HUDEP-2 (cell line): Measurements from ENCODE around the gene NKIRAS1.
"Not testable (repeated sequence)": the region's sequence is repeated elsewhere in the genome, so short reads cannot be mapped to it uniquely, and the experiment has no call there.

Experiments
- DNase-seq, 76 experiments: peaks; one replicate each; lab custom pipeline; 2025; ENCODE audit not compliant: unreplicated experiment in 76 of 76; lab: John Stamatoyannopoulos, UW

NKIRAS1 gene

GRCh38 chr3:23941440-23941839 lies 24.6 kb upstream of the NKIRAS1 start:
- DNase-seq = no peak

GRCh38 chr3:23940775-23941174 lies 24.0 kb upstream of the NKIRAS1 start:
- DNase-seq = no peak

GRCh38 chr3:23938688-23939087 lies 21.9 kb upstream of the NKIRAS1 start:
- peak in 4 of 76 experiments; percentile 9 to 28 (median 15) for DNase-seq

- DNase-seq = no peak
Measured at GRCh38 chr3:23937296-23937695, 20.5 kb upstream of the NKIRAS1 start.

- no peak for DNase-seq
Measured at GRCh38 chr3:23934253-23934652, 17.5 kb upstream of the NKIRAS1 start.

- DNase-seq = no peak
Measured at GRCh38 chr3:23932571-23932970, 15.8 kb upstream of the NKIRAS1 start.

GRCh38 chr3:23931597-23931996 lies 14.8 kb upstream of the NKIRAS1 start:
- DNase-seq = no peak

- no peak for DNase-seq
Measured at GRCh38 chr3:23928524-23928923, 11.7 kb upstream of the NKIRAS1 start.

GRCh38 chr3:23926736-23927135 lies 9.9 kb upstream of the NKIRAS1 start:
- DNase-seq = no peak

- DNase-seq = no peak
Measured at GRCh38 chr3:23926246-23926645, 9.5 kb upstream of the NKIRAS1 start.

GRCh38 chr3:23923786-23924185 lies 7.0 kb upstream of the NKIRAS1 start:
- DNase-seq = no peak

GRCh38 chr3:23921052-23921511 lies 4.3 kb upstream of the NKIRAS1 start:
- DNase-seq = peak in 4 of 76 experiments; percentile 23 to 43 (median 24)

- peak in 1 of 76 experiments; percentile 3 for DNase-seq
Measured at GRCh38 chr3:23920151-23920655, 3.4 kb upstream of the NKIRAS1 start.

- no peak for DNase-seq
Measured at GRCh38 chr3:23919628-23920027, 2.8 kb upstream of the NKIRAS1 start.

- not testable (repeated sequence) for DNase-seq
Measured at GRCh38 chr3:23918331-23918730, 1.5 kb upstream of the NKIRAS1 start.

- DNase-seq = peak in 17 of 76 experiments; percentile 3 to 59 (median 28)
Measured at GRCh38 chr3:23917679-23918303, 1.0 kb upstream of the NKIRAS1 start.

- DNase-seq = peak in 8 of 76 experiments; percentile 31 to 56 (median 39)
Measured at GRCh38 chr3:23916152-23916885, 471 bp downstream of the NKIRAS1 start.

- DNase-seq = no peak
Measured at GRCh38 chr3:23915537-23916108, 1.2 kb downstream of the NKIRAS1 start.

- no peak for DNase-seq
Measured at GRCh38 chr3:23913873-23914743, 2.7 kb downstream of the NKIRAS1 start.

- no peak for DNase-seq
Measured at GRCh38 chr3:23913182-23913581, 3.6 kb downstream of the NKIRAS1 start.

GRCh38 chr3:23912335-23912734 lies 4.5 kb downstream of the NKIRAS1 start:
- DNase-seq = not testable (repeated sequence)
